Stimulated activated CD4-positive, alpha-beta T cell treated with anti-CD3 and anti-CD28 coated beads, Interleukin-1b, Interleukin-23, amount 100 ng/mL, for 4 hours (primary cell): Measurements from ENCODE around the gene ADGRL3.
"Not testable (repeated sequence)": the region's sequence is repeated elsewhere in the genome, so short reads cannot be mapped to it uniquely, and the experiment has no call there.

Experiments used
- DNase-seq, 2 donors: peaks; one replicate each; pipeline ENCODE4 v3.0.0-alpha.2; 2020; ENCODE audit warnings: low read depth in 2 of 2

ADGRL3 gene

GRCh38 chr4:61909031-61909430, 708.9 kb downstream of the ADGRL3 start:
- no peak for DNase-seq

GRCh38 chr4:61911313-61911756, 711.2 kb downstream of the ADGRL3 start:
- DNase-seq: no peak

GRCh38 chr4:61913619-61914018, 713.5 kb downstream of the ADGRL3 start:
- no peak for DNase-seq

GRCh38 chr4:61915501-61915900, 715.4 kb downstream of the ADGRL3 start:
- DNase-seq: no peak

GRCh38 chr4:61918507-61918906, 718.4 kb downstream of the ADGRL3 start:
- DNase-seq: no peak

- no peak for DNase-seq
Measured at GRCh38 chr4:61918987-61919386, 718.9 kb downstream of the ADGRL3 start.

- DNase-seq: no peak
Measured at GRCh38 chr4:61919561-61919960, 719.4 kb downstream of the ADGRL3 start.

GRCh38 chr4:61921920-61922319, 721.8 kb downstream of the ADGRL3 start:
- DNase-seq: no peak

GRCh38 chr4:61922766-61923165, 722.6 kb downstream of the ADGRL3 start:
- DNase-seq: no peak

- no peak for DNase-seq
Measured at GRCh38 chr4:61923179-61923578, 723.1 kb downstream of the ADGRL3 start.

GRCh38 chr4:61924131-61924530, 724.0 kb downstream of the ADGRL3 start:
- no peak for DNase-seq

GRCh38 chr4:61933527-61933926, 733.4 kb downstream of the ADGRL3 start:
- no peak for DNase-seq

GRCh38 chr4:61934198-61934597, 734.1 kb downstream of the ADGRL3 start:
- DNase-seq: no peak

GRCh38 chr4:61938250-61938846, 738.2 kb downstream of the ADGRL3 start:
- DNase-seq: no peak

- DNase-seq: no peak
Measured at GRCh38 chr4:61950625-61951024, 750.5 kb downstream of the ADGRL3 start.

GRCh38 chr4:61953386-61953785, 753.3 kb downstream of the ADGRL3 start:
- no peak for DNase-seq

- DNase-seq: no peak
Measured at GRCh38 chr4:61958591-61958990, 758.5 kb downstream of the ADGRL3 start.

GRCh38 chr4:61959087-61959486, 759.0 kb downstream of the ADGRL3 start:
- DNase-seq: no peak

- no peak for DNase-seq
Measured at GRCh38 chr4:61984260-61984909, 784.3 kb downstream of the ADGRL3 start.

GRCh38 chr4:61985426-61985825, 785.3 kb downstream of the ADGRL3 start:
- DNase-seq: no peak

- not testable (repeated sequence) for DNase-seq
Measured at GRCh38 chr4:61986929-61987328, 786.8 kb downstream of the ADGRL3 start.

GRCh38 chr4:61992351-61992750, 792.2 kb downstream of the ADGRL3 start:
- DNase-seq: no peak

GRCh38 chr4:61994036-61994435, 793.9 kb downstream of the ADGRL3 start:
- no peak for DNase-seq
